ENCODE measurements around the gene WWOX.

WWOX gene

GRCh38 chr16:78437352-78437968, 338.0 kb downstream of the WWOX start:
- DNase-seq (ENCODE audit: low read depth): no peak

- no peak for DNase-seq (ENCODE audit: low read depth)
Observed at GRCh38 chr16:78438219-78438618, 338.8 kb downstream of the WWOX start.

DNA sequence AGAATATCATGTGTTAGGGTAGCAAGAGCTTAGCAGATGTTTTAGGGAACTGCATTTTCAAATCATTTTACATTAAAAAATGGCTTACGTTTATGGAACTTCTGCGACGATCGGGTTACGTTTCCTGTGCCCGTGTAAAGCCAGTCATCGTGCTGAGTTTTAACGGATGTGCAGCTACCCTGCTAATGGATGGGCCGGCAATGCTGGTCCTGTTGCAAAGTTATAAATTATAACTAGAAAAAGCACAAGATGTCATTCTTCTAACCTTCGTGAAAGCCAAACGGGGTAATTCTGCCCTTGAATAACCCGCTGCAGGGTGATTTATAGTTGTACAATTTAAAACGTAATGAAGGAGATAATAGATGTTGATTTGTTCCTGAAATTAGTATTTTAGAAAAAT, 339.2 kb downstream of the WWOX start:
- no peak for DNase-seq (ENCODE audit: low read depth)

GRCh38 chr16:78439646-78440045, 340.2 kb downstream of the WWOX start:
- no peak for DNase-seq (ENCODE audit: low read depth)

- no peak for DNase-seq (ENCODE audit: low read depth)
Observed at GRCh38 chr16:78441298-78441697, 341.8 kb downstream of the WWOX start.

GRCh38 chr16:78443542-78444364, 344.3 kb downstream of the WWOX start:
- no peak for DNase-seq (ENCODE audit: low read depth)

DNA sequence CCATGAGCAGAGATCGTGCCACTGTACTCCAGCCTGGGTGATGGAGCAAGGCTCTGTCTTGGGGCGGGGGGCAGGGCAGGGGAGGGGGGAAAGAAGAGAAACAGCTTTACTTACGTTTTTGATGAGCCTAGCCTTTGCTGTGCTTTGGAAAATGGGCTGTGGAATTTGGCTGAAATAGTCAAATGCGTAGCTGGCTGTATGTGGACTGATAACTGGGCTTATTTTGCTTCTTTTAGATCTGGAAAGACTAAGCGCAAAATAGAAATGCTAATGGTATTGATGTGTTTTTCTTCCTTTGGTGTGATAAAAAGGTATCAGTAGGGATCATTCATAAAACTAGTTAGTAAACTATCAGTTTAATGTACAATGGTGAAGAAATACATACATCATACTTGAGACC, 346.4 kb downstream of the WWOX start:
- no peak for DNase-seq (ENCODE audit: low read depth)

- DNase-seq (ENCODE audit: low read depth): no peak
Observed at GRCh38 chr16:78446486-78446885, 347.0 kb downstream of the WWOX start.

- no peak for DNase-seq (ENCODE audit: low read depth)
Observed at GRCh38 chr16:78446992-78447563, 347.6 kb downstream of the WWOX start.

- no peak for DNase-seq (ENCODE audit: low read depth)
Observed at GRCh38 chr16:78448658-78449271, 349.3 kb downstream of the WWOX start.

DNA sequence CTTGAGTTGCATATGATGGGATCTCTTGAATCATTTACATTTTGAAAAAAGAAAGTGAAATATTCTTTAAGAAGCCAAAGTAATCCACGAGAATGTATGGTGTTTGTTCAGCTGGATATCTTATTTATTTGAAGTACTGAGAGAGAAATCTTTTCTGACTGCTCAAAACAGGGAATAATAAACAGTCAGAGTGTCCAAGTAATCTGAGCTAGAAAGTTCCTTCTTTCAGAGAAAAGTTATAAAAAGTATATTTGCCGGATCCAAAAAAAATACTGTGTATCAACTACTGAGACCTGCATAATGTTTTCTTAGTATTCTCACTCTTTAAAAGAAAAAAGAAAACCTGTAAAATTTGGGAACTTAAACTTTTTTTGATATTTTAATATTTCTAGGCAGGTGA, 350.8 kb downstream of the WWOX start:
- no peak for DNase-seq (ENCODE audit: low read depth)

DNA sequence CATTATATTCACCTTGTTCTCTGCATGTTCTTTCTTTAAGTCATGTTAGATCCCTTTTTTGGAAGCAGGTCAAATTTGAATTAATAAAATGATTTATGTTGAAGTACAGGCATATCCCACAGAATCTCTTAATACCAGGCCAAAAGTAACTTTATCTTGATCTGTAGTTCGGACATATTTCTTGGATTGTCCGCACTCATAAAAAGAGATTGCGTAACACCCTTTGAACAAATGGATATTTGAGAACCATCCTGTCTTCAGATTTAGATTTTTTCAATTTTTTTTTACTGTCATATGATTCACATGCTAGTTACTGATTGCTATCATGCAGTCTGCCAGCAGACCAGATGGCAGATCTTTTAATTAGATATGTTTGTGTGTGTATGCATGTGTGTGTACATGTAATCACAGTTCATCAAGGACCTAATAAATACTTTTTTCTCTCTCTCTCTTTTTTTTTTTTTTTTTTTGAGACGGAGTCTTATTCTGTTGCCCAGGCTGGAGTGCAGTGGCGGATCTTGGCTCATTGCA, 352.6 kb downstream of the WWOX start:
- DNase-seq (ENCODE audit: low read depth): no peak

GRCh38 chr16:78455861-78456260, 356.4 kb downstream of the WWOX start:
- DNase-seq (ENCODE audit: low read depth): no peak

- no peak for DNase-seq (ENCODE audit: low read depth)
Observed at GRCh38 chr16:78458588-78458987, 359.1 kb downstream of the WWOX start.

DNA sequence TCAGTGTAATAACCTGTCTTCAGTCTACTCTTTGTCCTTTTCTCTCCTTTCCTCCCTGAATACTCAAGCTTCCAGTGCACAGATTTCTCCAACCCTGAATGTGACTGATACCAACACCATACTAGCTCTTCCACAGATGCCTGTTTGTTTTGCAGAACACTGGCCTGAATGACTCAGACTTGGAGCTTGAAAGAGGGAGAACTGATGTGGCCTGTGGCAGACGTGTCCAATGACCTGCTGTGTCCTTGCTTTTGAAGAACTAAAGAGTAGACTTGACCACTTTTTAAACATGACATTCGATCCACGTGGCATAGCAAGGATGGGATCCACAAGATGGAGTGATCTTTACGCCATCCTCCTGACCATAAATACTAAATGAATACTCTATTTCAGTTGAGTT, 361.0 kb downstream of the WWOX start:
- DNase-seq (ENCODE audit: low read depth): no peak

DNA sequence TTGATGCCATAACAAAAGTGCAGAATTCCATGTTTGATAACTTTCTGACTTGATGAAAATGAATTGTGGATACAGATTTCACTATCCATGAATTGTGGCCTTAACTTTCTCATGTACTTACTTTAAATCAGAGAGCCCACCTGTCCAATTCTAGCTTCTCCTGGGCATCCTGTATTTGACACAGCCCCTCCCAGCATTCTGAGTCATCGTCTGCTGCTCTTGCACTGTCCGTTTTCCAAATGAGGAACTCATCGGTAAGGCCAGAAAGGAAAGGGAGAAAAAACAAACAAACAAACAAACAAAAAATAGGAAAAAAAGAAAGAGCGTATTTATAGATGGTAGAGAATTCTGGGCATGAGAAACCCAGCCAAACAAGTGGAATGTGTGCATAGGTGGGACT, 361.6 kb downstream of the WWOX start:
- DNase-seq (ENCODE audit: low read depth): no peak

- no peak for DNase-seq (ENCODE audit: low read depth)
Observed at GRCh38 chr16:78461496-78462287, 362.2 kb downstream of the WWOX start.

GRCh38 chr16:78462288-78463208, 363.1 kb downstream of the WWOX start:
- no peak for DNase-seq (ENCODE audit: low read depth)

GRCh38 chr16:78463591-78463990, 364.1 kb downstream of the WWOX start:
- no peak for DNase-seq (ENCODE audit: low read depth)

GRCh38 chr16:78464833-78465232, 365.4 kb downstream of the WWOX start:
- DNase-seq (ENCODE audit: low read depth): no peak

GRCh38 chr16:78465730-78466129, 366.3 kb downstream of the WWOX start:
- no peak for DNase-seq (ENCODE audit: low read depth)

Data from CMK (cell line).